ENCODE results near the gene FRMD6.

FRMD6 gene

DNA sequence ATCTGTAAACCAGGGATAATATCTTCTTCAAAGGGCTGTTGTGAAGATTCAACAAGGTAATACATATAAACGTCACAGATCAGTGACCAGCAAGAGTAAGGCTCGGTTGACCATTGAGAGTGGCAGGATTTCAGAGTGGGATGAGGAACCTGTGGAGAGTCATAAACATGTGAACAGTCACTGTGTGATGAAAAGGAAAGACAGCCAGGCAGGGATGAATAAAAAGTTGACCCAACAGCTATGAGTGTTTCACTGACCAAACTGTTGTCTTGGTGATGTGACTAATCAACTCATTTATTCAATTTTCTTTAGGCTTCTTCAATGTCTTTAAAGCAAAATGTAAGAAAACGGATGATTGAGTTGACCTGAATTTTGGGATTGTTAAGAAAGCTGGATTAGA is 8.6 kb upstream of the FRMD6 start:
- TF ChIP-seq CTCF (IDR thresholded peaks at IDR 0.05; ENCODE audit: insufficient read depth, missing control alignments), result no peak
- FAIRE-seq (no peak), DNase-seq (ENCODE audit: insufficient read length, low spot score) (no peak)

GRCh38 chr14:51644217-51644933 is 7.3 kb upstream of the FRMD6 start:
- DNase-seq (ENCODE audit: insufficient read length, low spot score), result no peak
- no peak for TF ChIP-seq CTCF (IDR thresholded peaks at IDR 0.05; ENCODE audit: insufficient read depth, missing control alignments)
- FAIRE-seq, result no peak

GRCh38 chr14:51648296-51648695 is 3.4 kb upstream of the FRMD6 start:
- no peak for DNase-seq (ENCODE audit: insufficient read length, low spot score)
- TF ChIP-seq CTCF (IDR thresholded peaks at IDR 0.05; ENCODE audit: insufficient read depth, missing control alignments), result no peak
- FAIRE-seq, result no peak

GRCh38 chr14:51650716-51651387 is 858 bp upstream of the FRMD6 start:
- FAIRE-seq, result no peak
- no peak for DNase-seq (ENCODE audit: insufficient read length, low spot score)
- TF ChIP-seq CTCF (IDR thresholded peaks at IDR 0.05; ENCODE audit: insufficient read depth, missing control alignments), result no peak

DNA sequence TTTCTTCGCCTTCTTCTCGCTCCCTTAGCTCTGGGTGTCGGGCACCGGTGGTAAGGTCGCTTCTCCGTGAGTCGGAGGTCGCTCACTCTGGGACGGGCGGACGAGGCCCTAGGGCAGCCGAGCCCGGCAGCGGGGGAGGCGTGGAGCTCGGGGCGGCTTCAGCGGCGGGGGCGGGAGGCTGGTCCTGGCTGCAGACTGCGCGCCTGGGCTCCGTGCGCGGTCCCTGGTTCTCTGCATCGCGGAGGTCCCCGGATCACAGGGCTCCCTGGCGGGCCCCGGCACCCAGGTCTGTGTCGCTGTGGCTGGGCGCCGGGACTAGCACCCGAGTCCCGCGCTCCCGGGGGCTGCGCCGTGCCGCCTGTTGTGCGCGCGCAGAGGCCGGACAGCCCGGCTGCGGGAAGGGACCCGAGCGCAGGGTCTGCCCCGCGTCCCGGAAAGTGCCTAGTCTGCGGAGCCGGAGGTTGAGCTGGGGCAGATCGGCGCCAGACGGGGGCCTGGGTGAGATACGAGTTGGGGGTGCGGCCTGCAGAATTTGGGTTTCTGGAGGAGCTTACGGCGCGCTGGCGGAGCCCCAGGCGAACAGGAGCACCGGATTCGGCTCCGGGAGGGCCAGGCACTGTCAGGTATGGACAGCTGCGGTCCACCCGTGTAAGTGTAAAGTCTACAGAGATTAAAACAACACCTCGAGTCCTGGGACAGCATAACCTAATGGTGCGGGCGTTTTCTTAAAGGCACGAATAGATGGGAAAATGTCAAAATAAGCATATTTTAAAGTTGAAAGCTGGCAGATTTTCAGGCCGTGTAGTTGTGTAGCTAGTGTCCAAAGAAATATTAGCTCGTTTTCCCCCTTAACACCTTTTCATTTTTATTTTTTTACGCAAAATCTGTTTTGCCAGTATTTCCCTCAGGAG is 713 bp downstream of the FRMD6 start:
- FAIRE-seq, result no peak
- TF ChIP-seq CTCF (IDR thresholded peaks at IDR 0.05; ENCODE audit: insufficient read depth, missing control alignments), result no peak
- no peak for DNase-seq (ENCODE audit: insufficient read length, low spot score)

- FAIRE-seq (no peak), DNase-seq (ENCODE audit: insufficient read length, low spot score) (no peak)
- TF ChIP-seq CTCF (IDR thresholded peaks at IDR 0.05; ENCODE audit: insufficient read depth, missing control alignments), result no peak
Measured at GRCh38 chr14:51653079-51653774, 1.5 kb downstream of the FRMD6 start.

Measured in D721Med (cell line).